OCI-LY3 (cell line): Measurements from ENCODE around the gene DLX4.

Experiments
- EZH2phosphoT487 ChIP-seq: fragments of 200-600 bp; shearing (Covaris generic); IDR thresholded peaks from 2 replicates; pipeline ENCODE4 v1.6.1; 2018; ENCODE audit warnings: antibody characterized with exemption, mixed run types, low read depth
- TF ChIP-seq, protein P1 (sequence below): fragments of 200-600, 300-600 bp; sonication (generic); IDR thresholded peaks from 2 replicates; pipeline ENCODE4 v1.5.1; 2014; ENCODE audit warnings: antibody characterized with exemption, low read length, low read depth

DNA sequence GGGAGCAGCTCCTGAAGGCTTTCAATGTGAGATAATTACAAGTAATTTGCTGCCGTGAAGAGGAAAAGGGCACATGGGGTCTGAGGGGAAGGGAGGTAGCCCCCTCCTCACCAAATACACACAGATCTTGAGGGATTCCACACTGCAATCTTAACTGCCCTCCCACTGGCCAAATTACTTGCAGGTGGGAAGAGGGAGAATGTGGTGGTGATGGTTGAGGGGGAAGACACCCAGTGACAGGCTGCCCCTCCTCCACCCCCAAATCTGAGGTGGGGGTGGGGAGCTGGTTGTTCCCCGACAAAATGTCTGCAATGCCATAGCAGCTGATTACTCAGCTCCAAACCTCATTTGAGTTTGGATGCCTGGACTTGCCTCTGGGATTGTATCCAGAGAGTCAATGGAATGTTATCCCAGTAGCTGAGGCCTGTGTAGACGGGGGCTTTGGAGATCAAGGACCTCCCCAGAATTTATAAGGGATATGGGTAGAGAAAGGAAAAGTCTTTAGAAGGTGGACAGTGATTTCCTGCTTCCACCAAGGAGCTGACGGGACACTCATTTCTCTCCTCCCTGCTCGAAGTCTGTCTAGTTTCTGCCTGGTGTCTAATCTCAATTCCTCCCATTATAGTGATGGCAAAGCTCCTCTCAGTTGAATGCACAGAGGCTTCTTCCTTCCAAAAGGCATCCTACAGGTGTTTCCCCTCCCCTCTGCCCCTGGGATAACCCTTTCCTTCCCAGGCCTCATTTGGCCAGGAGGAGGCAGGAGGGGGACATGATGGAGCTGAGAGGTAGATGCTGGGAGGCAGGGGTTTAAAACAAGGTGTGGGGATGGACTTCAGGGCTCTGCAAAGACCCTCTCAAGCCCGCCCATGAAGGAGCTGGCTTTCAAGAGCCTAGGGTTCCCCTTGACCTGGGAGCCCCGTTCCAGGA, 8.7 kb downstream of the DLX4 start:
- TF ChIP-seq, protein P1, sequence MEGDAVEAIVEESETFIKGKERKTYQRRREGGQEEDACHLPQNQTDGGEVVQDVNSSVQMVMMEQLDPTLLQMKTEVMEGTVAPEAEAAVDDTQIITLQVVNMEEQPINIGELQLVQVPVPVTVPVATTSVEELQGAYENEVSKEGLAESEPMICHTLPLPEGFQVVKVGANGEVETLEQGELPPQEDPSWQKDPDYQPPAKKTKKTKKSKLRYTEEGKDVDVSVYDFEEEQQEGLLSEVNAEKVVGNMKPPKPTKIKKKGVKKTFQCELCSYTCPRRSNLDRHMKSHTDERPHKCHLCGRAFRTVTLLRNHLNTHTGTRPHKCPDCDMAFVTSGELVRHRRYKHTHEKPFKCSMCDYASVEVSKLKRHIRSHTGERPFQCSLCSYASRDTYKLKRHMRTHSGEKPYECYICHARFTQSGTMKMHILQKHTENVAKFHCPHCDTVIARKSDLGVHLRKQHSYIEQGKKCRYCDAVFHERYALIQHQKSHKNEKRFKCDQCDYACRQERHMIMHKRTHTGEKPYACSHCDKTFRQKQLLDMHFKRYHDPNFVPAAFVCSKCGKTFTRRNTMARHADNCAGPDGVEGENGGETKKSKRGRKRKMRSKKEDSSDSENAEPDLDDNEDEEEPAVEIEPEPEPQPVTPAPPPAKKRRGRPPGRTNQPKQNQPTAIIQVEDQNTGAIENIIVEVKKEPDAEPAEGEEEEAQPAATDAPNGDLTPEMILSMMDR, result no peak
- no peak for TF ChIP-seq EZH2phosphoT487
